Midbrain (tissue), 1 donor: Measurements from ENCODE around the gene PCDHB14.
"Not testable (repeated sequence)": the region's sequence is repeated elsewhere in the genome, so short reads cannot be mapped to it uniquely, and the experiment has no call there.

Source experiments
- DNase-seq: peaks from one replicate; lab custom pipeline; 2025; lab: John Stamatoyannopoulos, UW

The PCDHB14 gene

GRCh38 chr5:141210281-141210680 is 12.9 kb upstream of the PCDHB14 start:
- not testable (repeated sequence) for DNase-seq

GRCh38 chr5:141210849-141211248 is 12.3 kb upstream of the PCDHB14 start:
- not testable (repeated sequence) for DNase-seq

- peak; percentile 4 for DNase-seq
Observed at GRCh38 chr5:141213656-141214339, 9.3 kb upstream of the PCDHB14 start, which contains the start of gene PCDHB13. Gene PCDHB13, plus strand, starts transcription at chr5:141213919. Its CDS starts 205 bp downstream, at chr5:141214124.

- not testable (repeated sequence) for DNase-seq
Observed at GRCh38 chr5:141214583-141214982, 8.6 kb upstream of the PCDHB14 start.

GRCh38 chr5:141215504-141215903 is 7.6 kb upstream of the PCDHB14 start:
- DNase-seq, result not testable (repeated sequence)

GRCh38 chr5:141216035-141216434 is 7.1 kb upstream of the PCDHB14 start:
- not testable (repeated sequence) for DNase-seq

GRCh38 chr5:141224844-141225243 is 1.7 kb downstream of the PCDHB14 start:
- DNase-seq, result not testable (repeated sequence)

- DNase-seq, result not testable (repeated sequence)
Observed at GRCh38 chr5:141225421-141225820, 2.3 kb downstream of the PCDHB14 start.

- no peak for DNase-seq
Observed at GRCh38 chr5:141234109-141234667, 11.0 kb downstream of the PCDHB14 start.

GRCh38 chr5:141235922-141236321 is 12.8 kb downstream of the PCDHB14 start:
- not testable (repeated sequence) for DNase-seq

GRCh38 chr5:141236516-141237313 is 13.6 kb downstream of the PCDHB14 start:
- no peak for DNase-seq

GRCh38 chr5:141241496-141241895 is 18.4 kb downstream of the PCDHB14 start:
- no peak for DNase-seq

GRCh38 chr5:141245250-141245717 is 22.1 kb downstream of the PCDHB14 start, which contains the start of gene PCDHB15:
Gene PCDHB15, plus strand, starts transcription at chr5:141245395. Its CDS starts 184 bp downstream, at chr5:141245579.
- DNase-seq, result peak; percentile 11

GRCh38 chr5:141246971-141247370 is 23.8 kb downstream of the PCDHB14 start:
- not testable (repeated sequence) for DNase-seq

GRCh38 chr5:141247434-141247833 is 24.3 kb downstream of the PCDHB14 start:
- DNase-seq, result not testable (repeated sequence)

- DNase-seq, result no peak
Observed at GRCh38 chr5:141250576-141250975, 27.4 kb downstream of the PCDHB14 start.

GRCh38 chr5:141258464-141258863 is 35.3 kb downstream of the PCDHB14 start:
- DNase-seq, result no peak

- no peak for DNase-seq
Observed at GRCh38 chr5:141258948-141259347, 35.8 kb downstream of the PCDHB14 start.

- no peak for DNase-seq
Observed at GRCh38 chr5:141260458-141261237, 37.5 kb downstream of the PCDHB14 start.

GRCh38 chr5:141261238-141261546 is 38.0 kb downstream of the PCDHB14 start:
- no peak for DNase-seq

GRCh38 chr5:141269195-141269594 is 46.1 kb downstream of the PCDHB14 start:
- no peak for DNase-seq

GRCh38 chr5:141272906-141273305 is 49.8 kb downstream of the PCDHB14 start:
- DNase-seq, result no peak
